22Rv1 (cell line): ENCODE results near the gene COTL1.

Experiments
- H3K27ac ChIP-seq: fragments of 450-650 bp; 2 replicates; pipeline ENCODE4 v1.5.1; 2017
- CTCF ChIP-seq: fragments of 450-650 bp; IDR thresholded peaks from 2 replicates; pipeline ENCODE4 v1.5.1; 2017; ENCODE audit warnings: mild to moderate bottlenecking
- ZFX ChIP-seq: fragments of 450-650 bp; IDR thresholded peaks from 2 replicates; pipeline ENCODE4 v1.6.1; 2017; ENCODE audit warnings: antibody characterized with exemption, borderline replicate concordance

Gene COTL1

DNA sequence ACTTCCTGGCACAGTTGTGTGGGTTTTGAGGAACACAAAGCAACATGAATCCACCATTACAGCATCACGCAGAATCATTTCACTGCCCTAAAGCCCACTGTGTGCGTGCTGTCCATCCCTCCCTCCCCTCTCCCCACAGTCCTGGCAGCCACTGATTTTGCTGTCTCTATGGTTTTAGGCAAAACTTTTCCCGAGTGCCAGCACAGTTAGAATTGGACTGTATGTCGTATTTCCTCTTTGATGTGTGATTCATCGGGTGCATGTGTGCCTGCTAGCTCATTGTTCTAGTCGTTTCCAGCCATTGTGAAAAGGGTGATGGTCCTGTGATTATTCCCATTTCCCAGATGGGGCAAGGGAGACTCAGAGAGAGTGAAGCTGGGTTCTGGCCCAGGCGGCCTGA lies 43.1 kb upstream of the COTL1 start:
- no peak overlapping the region for H3K27ac ChIP-seq
- TF ChIP-seq ZFX: no peak
- no peak for TF ChIP-seq CTCF

DNA sequence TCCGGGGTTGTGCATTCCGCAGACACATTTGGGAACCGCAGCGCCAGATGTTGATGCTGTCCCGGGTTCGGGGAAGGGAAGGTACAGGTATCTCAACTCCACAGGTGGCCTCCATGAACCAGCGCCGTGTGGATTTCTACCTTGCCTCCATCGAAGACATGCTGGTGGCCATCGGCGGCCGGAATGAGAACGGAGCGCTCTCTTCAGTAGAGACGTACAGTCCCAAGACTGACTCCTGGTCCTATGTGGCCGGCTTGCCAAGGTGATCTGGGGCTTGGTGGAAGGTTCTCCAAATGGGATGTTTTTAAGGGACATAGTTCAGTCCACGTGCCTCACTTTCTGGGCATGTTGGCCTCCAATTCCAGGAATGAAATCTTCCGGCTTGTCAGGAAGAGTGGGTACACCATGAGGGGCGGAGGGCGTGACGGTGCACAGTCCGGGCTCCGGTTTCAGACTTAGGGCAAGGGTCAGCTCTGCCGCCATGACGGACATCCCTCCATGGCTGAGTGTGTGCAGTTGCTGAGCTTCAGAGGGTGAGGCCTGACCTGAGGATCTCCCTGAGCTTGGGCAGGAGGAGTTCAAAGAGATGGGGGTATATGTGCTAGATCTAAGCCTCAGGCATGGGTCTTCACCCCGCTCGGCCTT lies 41.9 kb upstream of the COTL1 start:
- no peak for TF ChIP-seq ZFX
- no peak for TF ChIP-seq CTCF
- no peak overlapping the region for H3K27ac ChIP-seq

- H3K27ac ChIP-seq: no peak overlapping the region
- TF ChIP-seq CTCF (no peak), ZFX (no peak)
These were observed 40.8 kb upstream of the COTL1 start for GRCh38 chr16:84658690-84659089.

- TF ChIP-seq ZFX (no peak), CTCF (no peak)
- no peak overlapping the region for H3K27ac ChIP-seq
These were observed 39.5 kb upstream of the COTL1 start for GRCh38 chr16:84657229-84657837.

GRCh38 chr16:84656649-84657048 lies 38.8 kb upstream of the COTL1 start:
- TF ChIP-seq CTCF: no peak
- no peak for TF ChIP-seq ZFX
- no peak overlapping the region for H3K27ac ChIP-seq

DNA sequence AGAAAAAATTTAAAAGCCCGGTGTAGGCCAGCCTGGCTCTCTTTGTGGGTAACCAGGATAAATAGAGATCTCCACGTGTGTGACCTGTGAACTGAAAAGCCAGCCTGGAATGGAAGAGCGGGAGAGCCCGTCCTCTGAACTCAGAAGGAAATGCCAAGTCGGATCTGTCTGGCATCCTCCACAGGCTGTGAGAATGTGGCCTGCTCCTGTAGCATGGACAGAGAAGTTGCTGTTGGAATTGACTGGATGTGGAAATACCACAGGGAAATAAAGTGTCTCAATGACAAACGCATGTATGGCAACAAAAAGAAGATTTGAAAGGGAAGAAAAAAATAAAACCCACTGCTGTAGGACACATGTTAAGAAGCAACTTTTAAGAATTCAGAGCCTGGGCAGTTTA lies 37.1 kb upstream of the COTL1 start:
- H3K27ac ChIP-seq: no peak overlapping the region
- TF ChIP-seq ZFX (no peak), CTCF (no peak)

DNA sequence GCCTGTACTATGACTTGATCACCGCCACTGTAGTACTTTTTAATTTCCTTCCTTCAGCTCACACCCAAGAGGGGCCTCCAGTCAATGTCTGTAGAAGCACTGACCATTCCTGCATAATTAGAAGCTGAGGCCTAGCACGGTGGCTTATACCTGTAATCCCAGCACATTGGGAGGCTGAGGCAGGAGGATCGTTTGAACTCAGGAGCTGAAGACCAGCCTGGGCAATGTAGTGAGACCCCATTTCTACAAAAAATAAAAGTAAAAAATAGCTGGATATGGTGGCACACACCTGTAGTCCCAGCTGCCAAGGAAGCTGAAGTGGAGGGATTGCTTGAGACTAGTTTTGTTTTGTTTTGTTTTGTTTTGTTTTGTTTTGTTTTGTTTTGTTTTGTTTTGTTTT lies 36.4 kb upstream of the COTL1 start:
- TF ChIP-seq ZFX (no peak), CTCF (no peak)
- H3K27ac ChIP-seq: no peak overlapping the region
